ENCODE measurements around the gene ANKRD33. TPM values are rescaled to one million over a fixed set of nuclear protein-coding genes. Genes with fewer than 3 reads are reported as not detected.

ANKRD33 gene
- total and polyA plus RNA-seq, 2 of the 13 experiments (the other 11 are each of a cell fraction or from before 2014, with no cell fraction given) = 0.04 TPM; not detected in 1

DNA sequence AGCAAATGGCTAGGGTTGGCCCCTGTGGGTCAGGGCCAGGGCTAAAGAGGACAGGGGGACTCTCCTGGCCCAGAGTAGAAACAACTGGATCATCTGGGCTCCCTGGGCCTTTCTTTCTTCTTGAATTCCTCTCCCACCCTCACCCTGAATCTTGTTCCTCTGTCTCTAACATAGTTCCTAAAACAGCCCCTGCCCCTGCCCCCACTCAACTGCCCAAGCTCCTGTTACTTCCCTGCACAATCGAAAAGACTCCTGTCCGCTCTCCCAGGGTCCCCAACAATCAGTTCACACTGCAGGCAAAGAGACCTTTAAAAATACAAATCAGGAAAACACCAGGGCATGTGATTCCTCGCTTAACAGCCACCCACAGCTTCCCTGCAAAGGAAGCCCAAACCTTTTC, 18.0 kb upstream of the ANKRD33 start (continued):
- no peak for TF ChIP-seq ZBTB4 (CRISPR knock-in tag; IDR thresholded peaks at IDR 0.05; ENCODE audit: borderline replicate concordance)
- no peak for TF ChIP-seq ZSCAN30 (CRISPR knock-in tag; IDR thresholded peaks at IDR 0.05)
- TF ChIP-seq, protein P1, sequence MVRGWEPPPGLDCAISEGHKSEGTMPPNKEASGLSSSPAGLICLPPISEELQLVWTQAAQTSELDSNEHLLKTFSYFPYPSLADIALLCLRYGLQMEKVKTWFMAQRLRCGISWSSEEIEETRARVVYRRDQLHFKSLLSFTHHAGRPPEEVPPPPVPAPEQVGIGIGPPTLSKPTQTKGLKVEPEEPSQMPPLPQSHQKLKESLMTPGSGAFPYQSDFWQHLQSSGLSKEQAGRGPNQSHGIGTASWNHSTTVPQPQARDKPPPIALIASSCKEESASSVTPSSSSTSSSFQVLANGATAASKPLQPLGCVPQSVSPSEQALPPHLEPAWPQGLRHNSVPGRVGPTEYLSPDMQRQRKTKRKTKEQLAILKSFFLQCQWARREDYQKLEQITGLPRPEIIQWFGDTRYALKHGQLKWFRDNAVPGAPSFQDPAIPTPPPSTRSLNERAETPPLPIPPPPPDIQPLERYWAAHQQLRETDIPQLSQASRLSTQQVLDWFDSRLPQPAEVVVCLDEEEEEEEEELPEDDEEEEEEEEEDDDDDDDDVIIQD (CRISPR knock-in tag; IDR thresholded peaks at IDR 0.05; ENCODE audit: low read depth) = no peak
- TF ChIP-seq MXI1 (IDR thresholded peaks at IDR 0.05; ENCODE audit: borderline replicate concordance, low read depth, low read length) = no peak
- no peak for TF ChIP-seq ZFP82 (CRISPR knock-in tag; IDR thresholded peaks at IDR 0.05; ENCODE audit: borderline replicate concordance)
- TF ChIP-seq TEAD2 (CRISPR knock-in tag; IDR thresholded peaks at IDR 0.05) = no peak

GRCh38 chr12:51870504-51870903, 17.4 kb upstream of the ANKRD33 start:
- H3K9ac ChIP-seq (ENCODE audit: insufficient read depth, low read depth, low read length) = no peak overlapping the region
- TF ChIP-seq SMARCE1 (IDR thresholded peaks at IDR 0.05; ENCODE audit: borderline replicate concordance) (no peak), BRD4 (CRISPR knock-in tag; IDR thresholded peaks at IDR 0.05) (no peak), SCMH1 (CRISPR knock-in tag; IDR thresholded peaks at IDR 0.05; ENCODE audit: borderline replicate concordance) (no peak), TOPORS (CRISPR knock-in tag; IDR thresholded peaks at IDR 0.05) (no peak)
- H3K36me3 ChIP-seq (replicated peaks in 1 of 2; ENCODE audit: control insufficient read depth in 1 of 2, insufficient read depth in 2 of 2, low read length in 2 of 2) = no peaks in the 10 kb centered on the region
- H3K27me3 ChIP-seq (ENCODE audit: control insufficient read depth in 1 of 2, insufficient read depth in 2 of 2, low read length in 2 of 2) = peaks cover 9 to 47% of the 10 kb centered on the region in 2 experiments; a peak in 4 of 5 replicates
- H3K4me1 ChIP-seq (ENCODE audit: insufficient read depth, low read length) = peaks cover 41% of the 10 kb centered on the region
- in situ Hi-C loops (cut with HindIII; ENCODE audit: extremely low pct_ligation_motif_present, low pct_unique_long_range_greater_than_20kb) (no loop called here), intact Hi-C loops (cut with micrococcal nuclease; ENCODE audit: unreplicated experiment) (no loop called here)
- no peaks in the 10 kb centered on the region for H3K9me3 ChIP-seq (ENCODE audit: low read length)
- H3K27ac ChIP-seq (ENCODE audit: extremely low read length, insufficient read depth, low read length) = no peak overlapping the region
- no peak overlapping the region for H3K4me2 ChIP-seq (ENCODE audit: low read depth, low read length)
- ChIA-PET POLR2A (no interaction called here), CTCF (ENCODE audit: low intra/inter-chr PET ratio, low total read pairs) (no interaction called here)
- no peaks in the 10 kb centered on the region for H4K20me1 ChIP-seq (ENCODE audit: insufficient read depth, low read length)
- H3K4me3 ChIP-seq (replicated peaks in 1 of 3; ENCODE audit: insufficient read depth in 1 of 3, low read depth in 2 of 3, low read length in 3 of 3) = no peak overlapping the region
- no peak for DNase-seq (ENCODE audit: low spot score)
- no peak for FAIRE-seq
- 15% methylated on average over 4 of the region's 4 CpGs for WGBS (ENCODE audit: low lambda C conversion rate)
- no TSS peak for BruUV-seq (replicated peaks)
- no peaks in the 10 kb centered on the region for H3K79me2 ChIP-seq (ENCODE audit: insufficient read depth, low read length)
- no peak overlapping the region for H2AFZ ChIP-seq (ENCODE audit: low read length)
- ATAC-seq = no peak
